ENCODE measurements around the gene ZBTB16. TPM values are rescaled to one million over a fixed set of nuclear protein-coding genes. Genes with fewer than 3 reads are reported as not detected.

ZBTB16 gene
- total RNA-seq, 4 donors from 2014 or later = 82.7 to 375 (median 189) TPM

GRCh38 chr11:114237321-114238280 lies 178.1 kb downstream of the ZBTB16 start:
- DNase-seq (ENCODE audit: low spot score) (no peak), ATAC-seq (ENCODE audit: low FRiP score) (no peak)
- TF ChIP-seq, protein P1, sequence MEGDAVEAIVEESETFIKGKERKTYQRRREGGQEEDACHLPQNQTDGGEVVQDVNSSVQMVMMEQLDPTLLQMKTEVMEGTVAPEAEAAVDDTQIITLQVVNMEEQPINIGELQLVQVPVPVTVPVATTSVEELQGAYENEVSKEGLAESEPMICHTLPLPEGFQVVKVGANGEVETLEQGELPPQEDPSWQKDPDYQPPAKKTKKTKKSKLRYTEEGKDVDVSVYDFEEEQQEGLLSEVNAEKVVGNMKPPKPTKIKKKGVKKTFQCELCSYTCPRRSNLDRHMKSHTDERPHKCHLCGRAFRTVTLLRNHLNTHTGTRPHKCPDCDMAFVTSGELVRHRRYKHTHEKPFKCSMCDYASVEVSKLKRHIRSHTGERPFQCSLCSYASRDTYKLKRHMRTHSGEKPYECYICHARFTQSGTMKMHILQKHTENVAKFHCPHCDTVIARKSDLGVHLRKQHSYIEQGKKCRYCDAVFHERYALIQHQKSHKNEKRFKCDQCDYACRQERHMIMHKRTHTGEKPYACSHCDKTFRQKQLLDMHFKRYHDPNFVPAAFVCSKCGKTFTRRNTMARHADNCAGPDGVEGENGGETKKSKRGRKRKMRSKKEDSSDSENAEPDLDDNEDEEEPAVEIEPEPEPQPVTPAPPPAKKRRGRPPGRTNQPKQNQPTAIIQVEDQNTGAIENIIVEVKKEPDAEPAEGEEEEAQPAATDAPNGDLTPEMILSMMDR (IDR thresholded peaks at IDR 0.05) = no peak

DNA sequence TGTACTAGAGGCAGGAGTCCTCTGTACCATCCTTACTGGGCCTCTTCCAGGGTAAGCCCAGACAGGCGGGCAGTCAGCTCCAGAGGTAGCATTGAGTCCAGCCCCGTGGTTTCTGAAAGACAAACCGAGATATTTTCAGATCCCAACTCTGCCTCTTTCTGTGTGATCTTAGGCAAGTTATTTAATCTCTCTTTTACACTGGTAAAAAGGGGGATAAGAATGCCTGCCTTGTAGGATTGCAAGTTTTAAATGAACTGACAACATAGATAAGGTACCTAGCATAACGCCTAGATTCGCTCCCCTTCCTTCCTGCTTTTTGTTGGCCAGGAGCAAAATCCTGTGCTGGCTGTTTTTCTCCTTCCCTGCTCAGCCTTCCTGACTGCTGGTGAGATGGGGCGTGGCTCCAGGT lies 180.2 kb downstream of the ZBTB16 start:
- ATAC-seq (ENCODE audit: low FRiP score) (no peak), DNase-seq (ENCODE audit: low spot score) (no peak)
- TF ChIP-seq, protein P1 (IDR thresholded peaks at IDR 0.05) = no peak

- DNase-seq (ENCODE audit: low spot score) = no peak
- TF ChIP-seq, protein P1 (IDR thresholded peaks at IDR 0.05) = no peak
- ATAC-seq (ENCODE audit: low FRiP score) = no peak
Measured at GRCh38 chr11:114242032-114242431, 182.5 kb downstream of the ZBTB16 start.

- no peak for ATAC-seq (ENCODE audit: low FRiP score)
- TF ChIP-seq, protein P1 (IDR thresholded peaks at IDR 0.05) = no peak
- no peak for DNase-seq (ENCODE audit: low spot score)
Measured at GRCh38 chr11:114243461-114244372, 184.2 kb downstream of the ZBTB16 start.

DNA sequence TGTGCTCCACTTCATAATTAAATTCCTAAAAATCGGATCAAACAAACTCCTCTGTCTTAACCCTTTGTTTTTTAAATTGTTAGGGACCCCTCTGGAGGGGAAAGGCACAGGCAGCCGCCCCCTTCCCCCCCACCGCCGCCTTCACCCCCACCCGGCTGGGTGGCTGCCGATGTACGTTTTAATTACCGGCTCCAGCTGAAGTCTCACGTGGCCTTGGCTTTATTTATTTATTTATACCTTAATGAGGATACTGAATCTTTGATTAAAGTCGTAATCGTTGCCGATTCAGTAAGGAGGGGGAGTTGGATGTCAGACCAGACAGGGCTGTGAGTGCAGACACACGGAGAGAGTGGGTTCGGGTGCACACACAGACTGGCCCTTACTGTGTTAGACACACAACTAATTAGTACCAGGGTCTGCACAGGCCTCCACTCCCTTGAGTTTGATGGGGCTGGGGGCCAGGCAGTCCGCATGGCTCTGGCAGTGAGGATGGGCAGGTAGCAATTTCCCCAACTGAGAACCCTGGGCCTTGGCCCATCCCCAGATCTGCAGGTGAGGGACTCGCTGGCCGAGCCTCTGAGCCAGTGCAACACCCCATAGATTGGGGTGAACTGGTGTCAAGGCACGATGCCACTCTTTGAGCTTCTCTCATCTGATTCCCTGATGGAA lies 185.3 kb downstream of the ZBTB16 start:
- TF ChIP-seq, protein P1 (IDR thresholded peaks at IDR 0.05) = no peak
- DNase-seq (ENCODE audit: low spot score) (no peak), ATAC-seq (ENCODE audit: low FRiP score) (no peak)

DNA sequence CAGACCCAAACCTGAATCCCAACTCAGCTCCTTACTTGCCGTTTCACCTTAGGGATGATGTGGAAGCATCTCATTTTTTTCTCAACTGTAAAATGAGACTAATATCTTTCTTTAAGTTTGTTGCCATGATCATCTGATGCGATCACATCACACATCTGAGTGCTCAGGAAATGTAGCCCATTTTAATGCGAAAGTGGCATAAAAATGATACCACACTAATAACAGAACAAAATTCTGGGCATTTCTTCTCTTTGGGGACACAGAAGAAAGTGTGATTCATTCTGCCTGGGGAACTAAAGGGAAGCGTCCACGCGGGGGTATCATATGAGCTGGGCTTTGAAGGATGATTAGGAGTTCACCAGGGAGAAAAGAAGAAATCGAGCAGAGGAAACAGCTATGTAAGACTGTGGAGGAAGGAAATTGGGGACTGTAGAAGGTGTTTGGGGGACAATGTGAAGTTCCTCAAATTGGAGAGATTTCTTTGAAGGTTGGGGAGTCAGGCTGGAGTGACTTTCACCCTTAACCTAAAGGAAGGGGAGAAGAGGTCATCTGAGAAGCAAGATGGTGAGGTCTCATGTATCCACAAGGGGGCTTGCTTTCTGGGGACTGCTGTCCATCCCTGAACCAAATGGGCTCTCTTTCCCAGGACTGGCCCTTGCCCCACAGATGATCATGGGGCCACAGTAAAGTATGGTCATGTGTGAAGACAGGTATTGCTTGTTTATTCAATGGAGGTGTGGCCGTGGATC lies 187.0 kb downstream of the ZBTB16 start:
- TF ChIP-seq, protein P1 (IDR thresholded peaks at IDR 0.05) = no peak

More for the DNA sequence above, 187.0 kb downstream of the ZBTB16 start:
- ATAC-seq (ENCODE audit: low FRiP score) (no peak), DNase-seq (ENCODE audit: low spot score) (no peak)

Data from omental fat pad (tissue), 4 donors.